Hair follicular keratinocyte (primary cell): ENCODE data around the gene SRA1. TPM values are rescaled to one million over a fixed set of nuclear protein-coding genes. Genes with fewer than 3 reads are reported as not detected.

ENCODE experiments used
- total RNA-seq: library from RNA; depleted of rRNA; stranded (reverse); fragments of >200 nt; gene quantifications from 2 replicates; pipeline ENCODE4 v1.2.3, GENCODE V29; 2015

Gene SRA1
- total RNA-seq: 40.8 and 58.3 TPM in 2 replicates

DNA sequence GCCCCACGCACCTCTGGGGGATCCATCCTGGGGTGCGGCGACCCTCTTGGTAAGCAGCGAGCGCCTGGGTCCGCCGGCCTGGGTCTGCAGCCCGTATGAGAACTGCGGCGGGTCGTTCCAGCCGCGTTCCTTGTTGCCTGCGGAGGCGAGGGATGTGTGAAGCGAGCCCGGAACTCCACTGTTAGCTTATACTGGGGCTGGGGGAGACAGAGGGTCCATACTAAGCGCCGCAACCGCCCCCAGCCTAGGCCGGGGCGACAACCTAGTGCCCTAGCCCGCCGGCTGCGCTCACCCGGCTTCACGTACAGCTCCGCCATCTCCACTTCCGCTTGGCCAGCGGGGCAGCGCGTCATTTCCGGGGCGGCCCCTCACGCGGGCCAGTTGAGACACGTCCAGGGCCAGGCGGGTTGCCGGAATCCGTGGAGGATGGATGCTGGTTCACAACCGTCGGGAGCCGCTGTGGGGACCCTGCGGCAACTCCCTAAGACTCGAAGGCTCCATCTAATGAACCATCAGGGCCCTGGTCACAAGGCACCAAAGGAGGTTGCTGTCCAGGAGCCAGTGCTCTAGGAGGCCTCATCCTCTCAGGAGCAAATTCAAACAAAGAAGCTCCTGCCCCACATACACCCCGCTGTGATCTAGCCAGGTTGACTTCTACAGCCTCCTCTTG is at the start of gene SRA1:
Gene SRA1, minus strand, starts transcription at position 338 of the 670 bp plus-strand sequence. Its CDS starts 21 bp downstream, at position 317.

DNA sequence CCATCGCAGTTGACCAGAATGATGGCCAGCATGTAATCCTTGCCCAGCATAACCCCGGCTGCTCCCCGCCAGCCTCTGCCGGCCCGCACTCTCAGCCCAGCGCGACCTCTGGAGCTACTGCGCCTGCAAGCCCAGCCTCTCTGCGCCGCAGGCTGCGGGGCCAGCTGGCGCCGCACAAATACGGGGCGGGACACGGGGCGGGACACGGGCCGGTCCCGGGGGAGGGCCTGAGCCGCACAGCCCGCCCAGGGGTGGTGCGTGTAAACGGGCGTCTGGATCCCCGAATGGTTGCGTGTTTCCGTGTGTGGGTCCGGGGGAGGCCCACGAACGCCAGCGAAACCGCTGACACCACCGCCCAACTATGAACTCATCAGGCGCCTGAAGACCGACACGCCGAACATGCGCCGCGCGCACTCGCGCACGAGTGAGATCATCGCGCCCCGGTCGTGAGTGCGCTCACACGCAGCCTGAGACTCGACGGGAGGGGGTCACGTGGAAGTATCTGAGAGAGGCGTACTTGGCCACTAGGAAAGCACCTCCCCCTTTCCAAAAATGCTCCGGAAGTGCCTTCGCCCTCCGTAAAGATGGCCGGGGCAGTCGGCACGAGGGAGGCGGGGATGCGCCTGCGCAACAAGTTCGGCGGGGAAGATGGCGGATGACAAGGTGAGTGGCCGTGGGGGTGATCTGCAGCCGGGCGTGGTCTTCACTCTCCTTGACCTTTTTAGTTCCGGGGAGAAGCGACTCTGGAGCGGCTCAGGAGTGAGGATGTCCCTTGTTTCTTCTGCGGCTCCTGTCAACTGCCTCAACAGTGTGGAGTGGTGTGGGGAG is 7.1 kb upstream of the SRA1 start, which contains the start of the genes APBB3 and SLC35A4:
Gene APBB3, minus strand, starts transcription at position 403 of the 828 bp plus-strand sequence. Its CDS starts 353 bp downstream, at position 50.
Gene SLC35A4, plus strand, starts transcription at position 633 of the 828 bp plus-strand sequence. CDS start 2,342 bp downstream, outside the sequence.

DNA sequence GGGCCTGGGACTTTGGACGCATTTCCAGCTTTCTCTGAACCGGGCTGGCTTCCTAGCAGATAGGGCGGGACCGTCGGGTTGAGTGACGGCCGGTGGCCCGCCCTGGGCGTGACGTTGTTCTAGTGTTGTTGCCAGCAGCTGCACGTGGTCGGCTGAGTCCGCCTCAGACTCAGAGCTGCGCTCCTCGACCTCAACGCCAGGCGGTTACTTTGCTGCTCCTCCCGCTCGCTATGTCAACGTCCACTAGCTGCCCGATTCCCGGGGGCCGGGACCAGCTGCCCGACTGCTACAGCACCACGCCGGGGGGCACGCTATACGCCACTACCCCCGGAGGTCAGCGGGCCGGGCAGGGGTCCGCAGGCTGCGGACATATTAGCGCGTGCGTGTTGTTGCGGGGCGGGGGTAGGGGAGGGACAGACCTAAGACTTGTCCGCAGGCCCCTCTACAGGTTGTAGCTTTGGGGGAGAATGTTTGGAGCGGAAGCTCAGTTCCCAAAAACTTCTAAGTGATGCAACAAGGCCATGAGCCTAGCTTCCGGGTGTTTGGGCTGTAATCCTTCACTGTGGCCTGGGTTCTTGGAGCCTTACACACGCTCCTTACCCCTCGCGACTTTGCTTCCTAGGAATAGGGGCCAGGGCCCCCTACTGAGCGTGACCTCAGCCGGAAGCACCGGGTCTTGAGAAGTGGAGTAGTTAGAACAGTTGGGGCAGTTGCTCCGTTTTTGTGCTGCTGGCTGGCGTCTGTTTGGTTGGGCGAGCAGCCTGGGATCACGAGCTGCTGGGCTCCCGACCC is 9.6 kb downstream of the SRA1 start, which contains the start of gene EIF4EBP3:
Gene EIF4EBP3, plus strand, starts transcription at position 155 of the 792 bp plus-strand sequence. Its CDS starts 76 bp downstream, at position 231.

Other genes with a start within 250 kb of the SRA1 start
- 55.2 and 168 TPM in 2 replicates for gene HBEGF, start 210.9 kb downstream of the SRA1 start, total RNA-seq
- not detected in 2 replicates for gene SLC4A9, start 197.3 kb downstream of the SRA1 start, total RNA-seq
- 30.6 and 31.5 TPM in 2 replicates for gene ANKHD1, start 155.6 kb downstream of the SRA1 start, total RNA-seq
- 6.4 and 7.2 TPM in 2 replicates for gene EIF4EBP3, start 9.8 kb downstream of the SRA1 start, total RNA-seq
- gene APBB3, start 7.1 kb upstream of the SRA1 start, total RNA-seq: 5.0 and 7.7 TPM in 2 replicates
- 37.6 and 43.4 TPM in 2 replicates for gene SLC35A4, start 7.4 kb upstream of the SRA1 start, total RNA-seq
- 0.08 and 0.76 TPM in 2 replicates for gene CD14, start 75.7 kb upstream of the SRA1 start, total RNA-seq
- 27.4 and 28.1 TPM in 2 replicates for gene TMCO6, start 82.0 kb upstream of the SRA1 start, total RNA-seq
- gene NDUFA2, start 90.2 kb upstream of the SRA1 start, total RNA-seq: 44.7 and 60.0 TPM in 2 replicates
- gene IK, start 90.4 kb upstream of the SRA1 start, total RNA-seq: 63.2 and 93.5 TPM in 2 replicates
- gene WDR55, start 107.4 kb upstream of the SRA1 start, total RNA-seq: 14.7 and 16.0 TPM in 2 replicates
- gene DND1, start 116.1 kb upstream of the SRA1 start, total RNA-seq: 0.78 and 1.6 TPM in 2 replicates
- 63.0 and 96.6 TPM in 2 replicates for gene HARS1, start 133.9 kb upstream of the SRA1 start, total RNA-seq
- gene HARS2, start 134.0 kb upstream of the SRA1 start, total RNA-seq: 26.0 and 27.2 TPM in 2 replicates
- gene ZMAT2, start 143.0 kb upstream of the SRA1 start, total RNA-seq: 29.0 and 31.2 TPM in 2 replicates
- gene PCDHA1, start 228.7 kb upstream of the SRA1 start, total RNA-seq: not detected in 2 replicates
- gene PCDHA2, start 237.4 kb upstream of the SRA1 start, total RNA-seq: not detected in 2 replicates
- gene PCDHA3, start 243.6 kb upstream of the SRA1 start, total RNA-seq: not detected in 2 replicates
- gene PCDHA4, start 249.6 kb upstream of the SRA1 start, total RNA-seq: not detected in 2 replicates